ENCODE data around the gene AEN.

AEN gene

GRCh38 chr15:88681610-88682221, 60.6 kb downstream of the AEN start:
- H3K9me3 ChIP-seq (ENCODE audit: insufficient read depth, low read length): no peaks in the 10 kb centered on the region
- H3K4me3 ChIP-seq (ENCODE audit: insufficient read length, low read depth): no peak overlapping the region
- no peaks in the 10 kb centered on the region for H3K27me3 ChIP-seq (ENCODE audit: insufficient read depth, insufficient read length)
- H3K36me3 ChIP-seq (ENCODE audit: insufficient read depth, insufficient read length, low read length): no peaks in the 10 kb centered on the region
- TF ChIP-seq ZNF274 (IDR thresholded peaks at IDR 0.05; ENCODE audit: low read depth, low read length): no peak
- no peak for TF ChIP-seq SUZ12 (IDR thresholded peaks at IDR 0.05; ENCODE audit: extremely low read depth, insufficient read depth, insufficient read length)
- no peak for TF ChIP-seq YY1 (IDR thresholded peaks at IDR 0.05; ENCODE audit: insufficient read depth, insufficient read length)
- no peak overlapping the region for H3K9ac ChIP-seq (ENCODE audit: insufficient read length, low read depth)
- no peak for DNase-seq (ENCODE audit: low read depth, low spot score)
- H3K4me1 ChIP-seq (ENCODE audit: insufficient read depth, insufficient read length): no peaks in the 10 kb centered on the region

All from NT2/D1 (cell line).